GM18499 (cell line): ENCODE data around the gene FAM20B.
A peak's percentile ranks its signal among the peaks of the same experiment; 100 is the strongest.

Experiments used
- ATAC-seq: cut with Tn5 transposase; IDR thresholded peaks from one replicate; pipeline ENCODE4 v1.9.1; 2021; ENCODE audit warnings: moderate number of reproducible peaks; ENCODE audit not compliant: insufficient read depth, unreplicated experiment

FAM20B gene

DNA sequence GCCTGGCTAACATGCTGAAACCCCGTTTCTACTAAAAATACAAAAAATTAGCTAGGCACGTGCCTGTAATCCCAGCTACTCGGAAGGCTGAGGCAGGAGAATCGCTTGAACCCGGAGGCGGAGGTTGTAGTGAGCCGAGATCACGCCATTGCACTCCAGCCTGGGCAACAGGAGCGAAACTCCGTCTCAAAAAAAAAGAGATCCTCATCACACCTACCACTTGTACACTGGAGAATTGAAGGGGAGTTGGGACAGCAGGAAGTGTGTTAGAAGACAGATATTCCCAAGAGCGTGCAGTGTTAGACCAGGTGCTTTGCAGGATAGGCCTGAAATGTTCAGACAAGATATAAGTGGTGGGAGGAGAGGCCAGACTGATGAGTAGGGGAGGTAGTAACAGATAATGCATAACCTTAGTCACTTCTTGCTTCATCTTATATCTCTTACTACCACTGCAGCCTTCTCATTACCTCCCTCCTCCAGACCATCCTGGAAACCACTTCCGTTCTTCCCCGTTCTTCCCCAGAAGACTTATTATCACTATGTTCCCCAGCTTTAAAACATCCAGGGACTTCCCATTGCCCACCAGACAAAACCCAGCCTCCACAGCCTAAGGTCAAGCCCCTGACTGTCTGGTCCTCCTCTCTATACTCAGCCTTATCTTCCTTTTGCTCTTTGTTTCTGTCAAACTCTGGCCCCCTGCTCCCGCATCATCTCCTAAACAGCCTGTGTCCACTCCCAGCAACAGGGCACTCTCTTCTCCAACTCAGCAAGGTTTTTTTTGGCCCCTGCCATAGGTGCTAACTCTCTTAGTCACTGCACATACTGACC lies 21.3 kb downstream of the FAM20B start:
- ATAC-seq, result no peak

DNA sequence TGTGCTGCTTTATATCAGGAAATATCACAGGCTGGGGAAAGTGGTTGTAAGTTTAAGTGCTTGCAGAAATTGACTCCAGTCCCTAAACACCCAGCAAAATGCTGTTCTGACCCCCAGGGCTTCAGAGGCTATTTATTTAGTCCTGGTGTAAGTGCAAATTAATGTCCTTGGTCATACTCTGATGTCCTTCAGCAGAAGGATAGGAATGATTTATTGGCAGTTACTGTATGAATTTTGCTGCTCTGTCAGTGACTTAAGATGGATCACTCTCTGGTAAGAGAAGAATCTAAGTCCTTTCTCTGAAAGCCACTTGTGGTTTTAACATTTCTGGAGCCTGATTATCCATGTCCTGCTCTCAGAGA lies 21.9 kb downstream of the FAM20B start:
- ATAC-seq, result no peak

DNA sequence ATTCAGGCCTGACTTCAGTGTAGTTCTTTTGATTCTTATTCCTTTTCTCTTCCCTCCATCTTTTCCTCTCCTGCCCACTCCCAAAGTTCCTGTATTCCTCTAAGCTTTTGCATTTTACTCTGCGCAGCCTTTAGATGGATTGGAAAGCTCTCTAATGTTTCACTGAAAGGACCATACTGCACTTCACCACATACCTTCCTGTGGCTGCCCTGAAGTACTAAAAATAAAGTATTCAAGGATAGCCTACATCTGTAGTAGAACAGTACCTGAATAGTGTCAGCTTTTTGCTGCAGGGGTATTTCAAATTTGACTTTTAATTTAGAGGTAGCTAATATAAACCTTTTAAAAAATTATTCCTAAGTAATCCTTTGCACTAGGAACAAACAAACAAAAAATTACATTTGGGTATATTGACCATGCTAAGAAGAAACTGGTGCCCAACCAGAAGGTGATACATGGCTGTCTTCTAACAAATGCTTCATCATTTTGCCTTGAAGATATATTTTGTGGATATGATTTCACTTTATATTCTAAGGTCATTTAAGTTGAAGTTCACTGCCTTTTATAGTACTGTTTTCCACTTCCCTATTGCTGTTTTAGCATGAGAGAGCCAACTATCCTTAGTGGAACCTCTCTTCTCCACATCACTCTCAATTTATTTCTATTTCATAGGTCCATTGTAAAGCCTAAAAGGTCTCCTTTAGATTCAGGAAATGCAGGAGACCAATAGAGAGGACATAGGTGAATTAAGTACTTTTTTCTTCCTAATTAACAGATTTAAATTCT lies 22.8 kb downstream of the FAM20B start:
- ATAC-seq, result no peak

DNA sequence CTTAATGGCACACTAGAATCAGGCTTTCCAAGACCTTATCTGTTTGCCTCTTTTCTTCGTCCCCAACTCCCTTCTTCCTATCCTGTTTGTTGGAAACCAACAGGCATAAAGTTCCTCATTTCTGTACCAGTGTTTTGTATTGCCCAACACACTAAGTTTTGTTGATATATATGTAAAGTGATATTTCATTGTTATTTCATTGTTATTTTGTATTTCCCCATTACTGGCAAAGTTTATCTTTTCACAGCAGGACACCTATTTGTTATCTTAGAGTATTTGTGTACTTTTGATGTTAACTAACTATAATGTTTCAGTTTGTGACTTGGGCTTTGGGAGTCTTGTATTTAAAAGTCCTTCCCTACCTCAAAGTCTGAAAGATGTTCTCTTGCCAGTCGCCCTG lies 27.1 kb downstream of the FAM20B start:
- ATAC-seq, result no peak

DNA sequence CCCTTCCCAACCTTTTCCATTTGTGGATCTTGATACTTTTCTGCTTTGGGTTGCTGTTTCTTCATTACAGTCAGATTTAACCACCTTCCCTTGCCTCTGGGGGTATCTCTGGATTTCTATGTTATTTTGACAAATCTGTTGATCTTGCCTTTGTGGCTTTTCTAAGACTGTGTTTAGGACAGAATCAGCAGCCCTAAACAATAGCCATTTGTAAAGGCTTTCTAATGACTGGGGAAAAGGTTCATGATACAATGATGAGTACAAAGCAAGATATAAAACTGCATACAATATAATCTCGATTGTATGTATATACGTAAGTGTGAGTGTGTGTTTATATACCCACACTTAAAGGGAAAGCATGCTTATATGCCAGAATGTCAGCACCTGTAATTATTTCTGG lies 27.8 kb downstream of the FAM20B start:
- no peak for ATAC-seq

DNA sequence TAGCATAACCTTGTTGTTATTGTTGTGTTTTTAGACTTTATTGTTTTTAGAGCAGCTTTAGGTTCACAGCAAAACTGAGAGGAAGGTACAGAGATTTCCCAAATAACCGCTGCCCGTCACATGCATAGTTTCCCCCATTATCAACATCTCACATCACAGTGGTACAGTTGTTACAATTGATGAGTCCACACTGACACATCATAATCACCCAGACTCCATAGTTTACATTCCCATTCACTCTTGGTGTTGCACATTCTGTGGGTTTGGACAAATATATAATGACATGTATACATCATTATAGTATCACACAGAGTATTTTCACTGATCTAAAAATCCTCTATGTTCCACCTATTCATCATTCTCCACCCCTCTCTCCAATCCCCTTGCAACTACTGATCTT lies 30.2 kb downstream of the FAM20B start:
- no peak for ATAC-seq

DNA sequence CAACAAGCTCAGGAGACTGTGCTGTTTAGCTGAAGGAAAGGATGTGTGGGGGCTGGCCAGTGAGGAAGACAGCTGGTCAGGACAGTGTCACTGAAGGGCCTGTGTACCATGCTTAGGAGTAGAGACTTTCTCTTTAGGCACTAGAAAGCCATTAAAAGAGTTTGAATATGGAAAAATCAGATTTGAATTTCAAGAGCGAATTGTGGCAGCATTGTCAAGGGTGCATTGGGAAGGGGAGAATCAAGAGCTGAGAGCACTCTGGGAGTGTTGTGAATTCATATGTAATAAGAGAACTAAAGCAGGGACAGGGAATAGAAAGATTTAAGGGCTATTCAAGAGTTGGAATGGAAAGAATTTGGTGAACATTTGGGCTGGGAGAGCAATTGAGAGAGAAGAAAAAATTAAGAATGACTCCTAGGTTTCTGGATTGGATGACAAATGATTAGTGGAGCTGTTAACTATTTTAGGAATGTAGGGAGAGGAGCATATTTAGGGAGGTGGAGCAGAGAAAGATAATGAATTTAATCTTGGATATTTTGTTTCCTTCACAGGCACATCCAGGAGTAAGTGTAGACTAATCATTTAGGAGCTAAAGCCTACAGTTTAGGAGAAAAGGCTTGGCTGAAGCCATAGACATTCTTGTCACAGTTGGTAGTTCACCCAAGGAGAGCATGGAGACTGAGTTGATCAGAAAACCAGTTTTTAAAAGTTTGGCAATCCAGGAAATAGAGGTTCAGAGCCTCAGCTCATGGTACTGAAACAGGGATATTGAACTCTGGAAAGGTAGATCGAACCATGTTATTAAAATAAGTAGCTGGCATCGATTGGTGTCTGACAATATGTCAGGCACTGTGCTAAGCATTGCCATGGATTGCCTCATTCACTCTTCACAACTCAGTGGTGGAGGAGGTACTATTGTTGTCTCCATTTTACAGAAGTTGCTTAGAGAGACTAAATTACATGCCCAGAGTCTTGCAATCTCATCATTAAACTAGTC lies 33.1 kb downstream of the FAM20B start:
- no peak for ATAC-seq

DNA sequence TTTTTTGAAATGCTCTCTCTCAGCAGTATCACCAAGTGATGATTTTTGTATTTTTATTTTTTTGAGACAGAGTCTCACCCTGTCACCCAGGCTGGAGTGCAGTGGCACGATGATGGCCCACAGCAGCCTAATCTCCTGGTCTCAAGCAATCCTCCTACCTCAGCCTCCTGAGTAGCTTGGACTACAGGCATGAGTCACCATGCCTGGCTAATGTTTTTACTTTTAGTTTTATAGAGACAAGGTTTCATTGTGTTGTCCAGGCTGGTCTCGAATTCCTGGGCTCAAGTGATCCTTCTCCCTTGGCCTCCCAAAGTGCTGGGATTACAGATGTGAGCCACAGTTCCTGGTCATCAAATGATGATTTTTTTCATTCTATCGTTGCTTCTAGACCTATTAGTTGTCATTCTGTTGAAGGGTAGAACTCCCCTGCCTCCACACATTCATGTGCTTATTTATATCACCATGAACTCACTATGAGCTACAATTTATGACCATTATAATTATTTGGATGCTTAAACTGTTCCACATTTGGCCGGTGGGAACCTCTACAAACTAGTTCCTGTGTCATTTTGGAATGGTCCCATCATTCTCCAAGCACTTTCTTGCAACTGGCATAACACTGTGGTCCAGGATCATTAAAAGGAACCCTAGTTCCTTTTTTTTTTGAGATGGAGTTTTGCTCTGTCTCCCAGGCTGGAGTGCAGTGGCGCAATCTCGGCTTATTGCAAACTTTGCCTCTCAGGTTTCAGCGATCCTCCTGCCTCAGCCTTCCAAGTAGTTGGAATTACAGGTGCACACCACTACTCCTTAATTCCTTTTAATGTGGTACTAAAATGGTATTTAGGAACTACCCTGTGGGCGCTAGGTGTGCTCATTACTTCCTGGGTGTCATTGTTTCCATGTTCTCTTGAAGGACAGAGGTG lies 35.9 kb downstream of the FAM20B start:
- no peak for ATAC-seq

DNA sequence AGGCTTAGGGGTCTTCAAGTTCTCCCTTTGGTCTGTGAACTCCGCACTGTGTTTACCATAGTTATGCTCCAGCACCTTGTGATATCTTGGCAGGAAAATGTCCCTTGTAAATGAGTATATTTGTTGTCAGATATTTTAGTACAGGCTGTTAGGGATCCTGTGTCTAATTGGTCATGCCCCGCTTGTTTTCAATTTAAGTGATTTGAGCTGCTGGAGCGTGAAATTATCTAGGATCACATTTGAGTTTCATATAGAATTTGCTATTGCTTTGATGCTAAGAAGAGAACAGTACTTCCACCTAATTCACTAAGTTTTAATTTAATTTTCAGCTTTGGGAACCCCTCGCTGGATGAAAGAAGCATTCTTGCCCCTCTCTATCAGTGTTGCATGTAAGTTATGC lies 40.8 kb downstream of the FAM20B start:
- ATAC-seq, result no peak

DNA sequence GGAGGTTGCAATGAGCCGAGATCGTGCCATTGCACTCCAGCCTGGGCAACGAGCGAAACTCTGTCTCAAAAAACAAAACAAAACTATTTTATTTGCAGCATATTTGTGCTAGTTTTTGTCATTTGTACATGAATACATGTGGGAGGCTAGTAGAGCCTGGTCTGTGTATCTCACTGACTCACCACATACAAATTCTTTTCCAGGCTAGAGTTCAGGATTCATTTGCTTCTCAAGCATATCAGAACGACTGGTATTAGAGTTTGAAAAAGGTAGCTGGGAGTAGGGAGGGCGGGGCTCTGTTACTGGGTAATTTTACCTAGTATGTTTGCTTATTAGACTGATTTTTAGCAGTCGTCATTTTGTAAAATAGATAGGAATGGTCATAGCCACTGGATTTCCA lies 51.7 kb downstream of the FAM20B start:
- no peak for ATAC-seq

DNA sequence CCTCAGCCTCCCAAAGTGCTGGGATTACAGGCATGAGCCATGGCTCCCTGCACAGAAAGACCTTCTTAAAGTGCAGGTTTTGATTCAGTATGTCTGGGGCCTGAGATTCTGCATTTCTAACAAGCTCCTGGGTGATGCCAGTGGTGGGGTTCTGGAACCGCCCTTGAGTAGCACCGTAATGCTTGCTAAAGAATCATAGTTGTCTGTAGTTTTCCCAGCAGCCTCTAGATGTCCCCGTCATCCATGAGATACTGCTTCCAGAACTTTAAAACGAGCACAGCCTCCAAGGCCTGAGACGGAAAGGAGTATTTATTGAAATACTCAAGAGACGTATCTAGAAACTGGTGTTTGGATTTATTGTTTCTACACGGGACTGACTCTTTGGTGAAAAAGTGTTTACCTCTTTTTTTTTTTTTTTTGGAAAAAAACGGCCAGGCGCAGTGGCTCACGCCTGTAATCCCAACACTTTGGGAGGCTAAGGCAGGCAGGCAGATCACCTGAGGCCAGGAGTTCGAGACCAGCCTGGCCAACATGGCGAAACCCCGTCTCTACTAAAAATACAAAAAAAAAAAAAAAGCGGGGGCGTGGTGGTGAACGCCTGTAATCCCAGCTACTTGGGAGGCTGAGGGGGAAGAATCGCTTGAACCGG lies 53.5 kb downstream of the FAM20B start:
- ATAC-seq, result no peak

DNA sequence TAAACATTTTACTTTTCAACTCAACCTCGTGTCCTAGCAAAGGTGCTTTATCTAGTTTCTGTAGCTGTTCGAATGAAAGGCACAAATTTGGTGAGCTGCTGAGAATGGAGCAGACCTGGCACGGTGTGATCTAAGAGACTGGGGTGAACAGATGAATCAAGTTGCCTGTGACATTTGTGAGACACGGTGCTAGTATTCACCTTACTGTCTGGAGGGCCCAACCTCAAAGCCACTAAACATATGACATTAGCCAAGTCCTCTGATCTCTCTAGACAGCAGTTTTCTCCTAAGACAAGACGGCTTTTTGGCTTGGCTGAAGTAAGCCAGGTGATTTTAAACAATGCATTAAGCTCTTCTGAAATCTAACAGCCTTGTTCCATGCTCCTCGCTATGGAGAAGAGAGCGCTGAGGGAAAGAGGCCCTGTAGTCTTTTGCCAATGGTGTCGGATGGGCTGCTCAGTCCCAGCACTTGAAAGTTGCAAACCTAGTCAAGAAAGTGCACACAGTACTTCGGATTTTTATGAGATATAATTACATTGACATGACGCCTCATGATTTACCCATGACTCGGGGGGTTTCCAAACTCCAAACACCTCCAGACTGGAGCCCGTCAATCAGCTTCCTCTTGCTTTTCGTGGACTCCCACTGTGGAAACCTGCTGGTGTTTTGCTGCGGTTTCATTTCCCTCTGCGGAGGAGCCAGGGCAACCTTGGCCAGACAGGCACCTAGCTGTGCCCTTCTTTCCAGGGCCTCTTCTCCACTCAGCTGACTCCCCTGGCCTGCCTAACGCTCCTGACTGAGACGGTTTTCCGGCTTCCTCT lies 55.4 kb downstream of the FAM20B start:
- ATAC-seq, result no peak

DNA sequence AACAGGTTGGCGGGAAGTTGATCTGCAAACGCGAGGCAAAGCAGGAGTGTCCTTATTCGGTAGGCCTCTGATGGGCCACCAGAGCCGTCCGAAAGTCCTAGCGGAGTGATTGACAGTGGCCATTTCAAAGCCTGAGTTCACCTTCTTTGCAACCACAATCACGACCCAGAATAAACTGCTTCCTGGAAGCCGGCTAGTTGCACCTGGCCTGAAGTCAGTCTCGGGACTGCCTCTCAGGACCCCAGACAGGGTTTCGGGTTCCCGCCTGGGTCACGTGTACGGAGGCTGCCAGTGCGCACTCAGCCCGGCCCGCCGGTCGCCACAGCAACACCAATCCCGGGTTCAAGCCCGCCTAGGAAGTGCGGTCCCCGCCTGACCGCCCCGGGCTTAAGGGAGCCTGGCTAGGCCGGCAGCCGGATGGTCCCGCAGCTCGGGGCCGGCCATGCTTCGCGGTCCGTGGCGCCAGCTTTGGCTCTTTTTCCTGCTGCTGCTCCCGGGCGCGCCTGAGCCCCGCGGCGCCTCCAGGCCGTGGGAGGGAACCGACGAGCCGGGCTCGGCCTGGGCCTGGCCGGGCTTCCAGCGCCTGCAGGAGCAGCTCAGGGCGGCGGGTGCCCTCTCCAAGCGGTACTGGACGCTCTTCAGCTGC lies 56.1 kb downstream of the FAM20B start, which contains the start of gene TOR3A:
Gene TOR3A, plus strand, starts transcription at position 384 of the 646 bp plus-strand sequence. Its CDS starts 59 bp downstream, at position 443.
- ATAC-seq, result peak; percentile 77

DNA sequence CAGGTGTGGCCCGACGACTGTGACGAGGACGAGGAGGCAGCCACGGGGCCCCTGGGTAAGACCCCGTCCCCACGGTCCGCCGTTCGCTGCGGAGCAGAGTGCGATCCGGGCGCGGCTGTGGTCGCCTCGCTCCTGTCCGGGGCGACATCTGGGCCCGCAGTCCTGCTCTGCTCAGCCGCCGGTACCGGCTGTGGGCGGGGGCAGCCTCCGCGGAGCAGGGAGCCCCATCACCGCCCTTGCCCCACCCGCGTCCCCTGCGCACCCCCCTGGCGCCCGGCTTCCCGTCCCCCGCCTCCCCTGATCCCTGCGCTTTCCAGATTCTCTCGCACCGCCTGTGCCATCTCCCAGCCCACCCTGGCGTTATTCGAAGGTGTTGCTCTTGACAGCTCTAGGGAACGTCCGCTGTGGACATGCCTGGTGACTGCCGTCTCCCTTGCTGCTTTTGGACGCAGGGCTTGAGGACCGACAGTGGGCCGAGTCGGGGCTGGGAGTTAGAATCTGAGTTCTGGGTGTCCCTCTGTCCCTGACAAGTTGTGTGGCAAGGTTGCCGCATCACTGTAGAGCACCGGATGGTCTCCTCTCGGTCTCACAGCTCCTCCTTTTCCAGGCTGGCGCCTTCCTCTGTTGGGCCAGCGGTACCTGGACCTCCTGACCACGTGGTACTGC lies 56.8 kb downstream of the FAM20B start:
- ATAC-seq, result no peak

DNA sequence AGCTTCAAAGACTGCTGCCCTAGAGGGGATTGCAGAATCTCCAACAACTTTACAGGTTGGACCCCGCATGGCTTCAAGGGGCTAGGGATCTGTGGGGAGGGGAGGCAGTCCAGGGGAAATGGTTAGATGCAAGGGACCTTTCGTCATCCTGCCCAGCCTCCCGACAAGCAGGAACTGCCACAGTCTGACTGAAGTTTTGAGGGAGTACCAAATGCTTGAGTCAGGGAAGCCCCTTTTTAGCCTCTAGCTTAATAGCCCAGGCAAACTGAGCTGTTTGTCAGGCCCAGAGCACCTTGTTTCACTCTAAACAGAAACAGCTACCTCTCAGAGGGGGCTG lies 57.3 kb downstream of the FAM20B start:
- no peak for ATAC-seq

DNA sequence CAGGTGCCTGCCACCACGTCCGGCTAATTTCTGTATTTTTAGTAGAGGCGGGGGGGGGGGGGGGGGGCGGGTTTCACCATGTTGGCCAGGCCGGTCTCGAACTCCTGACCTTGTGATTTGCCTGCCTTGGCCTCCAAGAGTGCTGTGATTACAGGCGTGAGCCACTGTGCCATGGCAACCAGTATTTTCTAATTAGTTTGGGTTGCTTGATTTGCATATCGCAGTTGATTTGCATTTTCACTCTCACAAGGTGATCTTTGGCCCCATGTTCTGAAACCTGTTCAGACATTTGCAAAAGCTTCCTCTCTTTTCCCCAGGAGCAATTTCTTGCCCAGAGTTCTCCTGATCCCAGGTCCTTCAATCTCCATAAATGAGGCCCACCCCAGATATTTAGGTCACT lies 57.8 kb downstream of the FAM20B start:
- no peak for ATAC-seq

DNA sequence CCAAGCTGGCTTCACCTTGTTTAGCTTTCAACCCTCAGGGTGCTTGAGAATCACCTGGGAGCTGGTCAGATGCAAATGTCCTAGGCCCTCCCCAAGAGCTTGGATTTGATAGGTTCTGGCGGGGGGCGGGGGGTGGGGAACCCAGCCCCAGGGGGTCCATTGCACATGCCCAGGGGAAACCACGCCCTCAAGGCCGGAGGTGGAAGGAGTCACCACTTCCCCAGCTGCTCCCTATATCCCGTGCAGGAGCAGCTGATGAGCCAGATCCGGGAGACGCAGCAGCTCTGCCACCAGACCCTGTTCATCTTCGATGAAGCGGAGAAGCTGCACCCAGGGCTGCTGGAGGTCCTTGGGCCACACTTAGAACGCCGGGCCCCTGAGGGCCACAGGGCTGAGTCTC lies 62.0 kb downstream of the FAM20B start:
- no peak for ATAC-seq
